ENCODE data around the gene PIK3R5. TPM values are rescaled to one million over a fixed set of nuclear protein-coding genes. Genes with fewer than 3 reads are reported as not detected.

The PIK3R5 gene, protein sequence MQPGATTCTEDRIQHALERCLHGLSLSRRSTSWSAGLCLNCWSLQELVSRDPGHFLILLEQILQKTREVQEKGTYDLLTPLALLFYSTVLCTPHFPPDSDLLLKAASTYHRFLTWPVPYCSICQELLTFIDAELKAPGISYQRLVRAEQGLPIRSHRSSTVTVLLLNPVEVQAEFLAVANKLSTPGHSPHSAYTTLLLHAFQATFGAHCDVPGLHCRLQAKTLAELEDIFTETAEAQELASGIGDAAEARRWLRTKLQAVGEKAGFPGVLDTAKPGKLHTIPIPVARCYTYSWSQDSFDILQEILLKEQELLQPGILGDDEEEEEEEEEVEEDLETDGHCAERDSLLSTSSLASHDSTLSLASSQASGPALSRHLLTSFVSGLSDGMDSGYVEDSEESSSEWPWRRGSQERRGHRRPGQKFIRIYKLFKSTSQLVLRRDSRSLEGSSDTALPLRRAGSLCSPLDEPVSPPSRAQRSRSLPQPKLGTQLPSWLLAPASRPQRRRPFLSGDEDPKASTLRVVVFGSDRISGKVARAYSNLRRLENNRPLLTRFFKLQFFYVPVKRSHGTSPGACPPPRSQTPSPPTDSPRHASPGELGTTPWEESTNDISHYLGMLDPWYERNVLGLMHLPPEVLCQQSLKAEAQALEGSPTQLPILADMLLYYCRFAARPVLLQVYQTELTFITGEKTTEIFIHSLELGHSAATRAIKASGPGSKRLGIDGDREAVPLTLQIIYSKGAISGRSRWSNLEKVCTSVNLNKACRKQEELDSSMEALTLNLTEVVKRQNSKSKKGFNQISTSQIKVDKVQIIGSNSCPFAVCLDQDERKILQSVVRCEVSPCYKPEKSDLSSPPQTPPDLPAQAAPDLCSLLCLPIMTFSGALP
- total RNA-seq, result 1 to 10 TPM in 3 of 4 donors, under 1 TPM in 1; 0.63 to 5.9 (median 2.9) TPM

DNA sequence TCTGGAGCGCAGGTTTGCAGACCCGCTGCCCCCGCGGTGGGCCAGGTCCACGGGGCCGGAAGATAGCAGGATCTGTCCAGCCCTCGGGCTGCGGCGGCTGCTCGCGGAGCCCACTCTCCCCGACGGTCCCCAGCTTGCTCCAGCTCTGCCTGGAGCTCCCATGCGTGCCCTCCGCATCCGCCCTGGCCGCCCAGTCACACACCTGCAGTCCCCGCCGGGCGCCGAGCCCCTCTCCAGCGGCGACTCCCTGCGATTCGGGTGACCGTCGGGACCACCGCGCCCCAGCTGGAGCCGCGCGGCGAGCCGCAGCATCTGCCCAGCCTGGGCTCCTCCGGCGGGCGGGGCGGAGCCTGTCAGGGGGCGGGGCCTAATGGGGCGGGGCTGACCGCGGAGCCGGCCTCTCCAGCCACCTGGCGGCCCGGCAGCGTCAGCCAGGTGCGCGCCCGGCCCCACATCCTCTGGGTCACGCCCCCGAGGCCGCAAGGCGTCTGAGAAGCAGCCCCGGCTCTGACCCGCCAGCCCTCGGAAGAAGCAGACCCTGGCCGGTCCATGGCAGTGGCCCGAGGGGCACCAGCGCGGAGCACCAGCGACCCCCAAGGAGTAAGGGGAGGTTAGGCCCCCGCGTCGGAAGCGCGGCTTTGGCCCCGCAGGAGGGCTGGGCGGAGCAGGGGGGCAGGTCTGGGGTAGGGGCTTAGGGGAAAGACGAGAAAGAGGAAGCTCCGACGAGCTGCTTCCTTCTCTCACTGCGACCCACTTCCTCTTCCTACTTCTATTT is at the start of gene PIK3R5:
Gene PIK3R5 (minus strand): TSS at position 314 of the 775 bp plus-strand sequence. CDS start 54,213 bp downstream, outside the sequence.
- Histone ChIP-seq H3K27ac (peak within 1 kb of the TSS in 1 of 4 donors; percentile 14), H3K27me3 (peaks cover 17 to 34% (median 28%) of the 10 kb centered on the region in 3 donors), H3K36me3 (no peaks in the 10 kb centered on the region), H3K4me3 (peak within 1 kb of the TSS; percentile 17 to 39 (median 23)), H3K4me1 (no peaks in the 10 kb centered on the region), H3K9me3 (no peaks in the 10 kb centered on the region)
- peak in 1 of 2 donors; percentile 18 for DNase-seq
- intact Hi-C loops (cut with DNase I; ENCODE audit: low total_unique reads), result no loop called here
- no peak for ATAC-seq
- TF ChIP-seq, protein P1, sequence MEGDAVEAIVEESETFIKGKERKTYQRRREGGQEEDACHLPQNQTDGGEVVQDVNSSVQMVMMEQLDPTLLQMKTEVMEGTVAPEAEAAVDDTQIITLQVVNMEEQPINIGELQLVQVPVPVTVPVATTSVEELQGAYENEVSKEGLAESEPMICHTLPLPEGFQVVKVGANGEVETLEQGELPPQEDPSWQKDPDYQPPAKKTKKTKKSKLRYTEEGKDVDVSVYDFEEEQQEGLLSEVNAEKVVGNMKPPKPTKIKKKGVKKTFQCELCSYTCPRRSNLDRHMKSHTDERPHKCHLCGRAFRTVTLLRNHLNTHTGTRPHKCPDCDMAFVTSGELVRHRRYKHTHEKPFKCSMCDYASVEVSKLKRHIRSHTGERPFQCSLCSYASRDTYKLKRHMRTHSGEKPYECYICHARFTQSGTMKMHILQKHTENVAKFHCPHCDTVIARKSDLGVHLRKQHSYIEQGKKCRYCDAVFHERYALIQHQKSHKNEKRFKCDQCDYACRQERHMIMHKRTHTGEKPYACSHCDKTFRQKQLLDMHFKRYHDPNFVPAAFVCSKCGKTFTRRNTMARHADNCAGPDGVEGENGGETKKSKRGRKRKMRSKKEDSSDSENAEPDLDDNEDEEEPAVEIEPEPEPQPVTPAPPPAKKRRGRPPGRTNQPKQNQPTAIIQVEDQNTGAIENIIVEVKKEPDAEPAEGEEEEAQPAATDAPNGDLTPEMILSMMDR (IDR thresholded peaks at IDR 0.05 in 4 of 5, conservative IDR thresholded peaks at IDR 0.05 in 1 of 5), result no peak
- TF ChIP-seq POLR2A (IDR thresholded peaks at IDR 0.05), result no peak
- in situ Hi-C loops (cut with MboI; ENCODE audit: low sequenced_read_pairs in 4 of 4), result no loop called here

DNA sequence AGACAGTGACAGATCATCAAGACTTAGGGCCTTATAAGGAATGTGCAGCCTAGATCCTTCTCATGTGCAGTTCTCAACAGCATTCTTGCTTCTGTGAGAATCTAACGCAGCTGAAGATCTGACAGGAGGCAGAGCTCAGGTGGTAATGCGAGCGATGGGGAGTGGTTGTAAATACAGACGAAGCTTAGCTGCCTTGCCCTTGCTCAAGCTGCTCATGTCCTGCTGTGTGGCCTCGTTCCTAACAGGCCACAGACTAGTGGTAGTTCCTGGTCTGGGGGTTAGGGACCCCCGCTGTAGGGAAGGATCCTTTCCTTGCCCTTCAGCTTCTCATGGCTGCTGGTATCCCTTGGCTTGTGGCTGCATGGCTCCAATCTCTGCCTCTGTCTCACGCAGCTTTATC is 45.5 kb upstream of the PIK3R5 start:
- in situ Hi-C loops (cut with MboI; ENCODE audit: low sequenced_read_pairs in 4 of 4), result no loop called here
- H3K4me1 ChIP-seq, result no peaks in the 10 kb centered on the region
- no peak for TF ChIP-seq POLR2A (IDR thresholded peaks at IDR 0.05)
- TF ChIP-seq, protein P1 (IDR thresholded peaks at IDR 0.05 in 4 of 5, conservative IDR thresholded peaks at IDR 0.05 in 1 of 5), result no peak
- DNase-seq, result no peak
- H3K27ac ChIP-seq, result no peak overlapping the region
- no peaks in the 10 kb centered on the region for H3K9me3 ChIP-seq
- no peaks in the 10 kb centered on the region for H3K36me3 ChIP-seq
- no peak for ATAC-seq
- peaks cover 3 to 4% (median 3%) of the 10 kb centered on the region in 3 donors for H3K27me3 ChIP-seq
- intact Hi-C loops (cut with DNase I; ENCODE audit: low total_unique reads), result no loop called here
- H3K4me3 ChIP-seq, result no peak overlapping the region

DNA sequence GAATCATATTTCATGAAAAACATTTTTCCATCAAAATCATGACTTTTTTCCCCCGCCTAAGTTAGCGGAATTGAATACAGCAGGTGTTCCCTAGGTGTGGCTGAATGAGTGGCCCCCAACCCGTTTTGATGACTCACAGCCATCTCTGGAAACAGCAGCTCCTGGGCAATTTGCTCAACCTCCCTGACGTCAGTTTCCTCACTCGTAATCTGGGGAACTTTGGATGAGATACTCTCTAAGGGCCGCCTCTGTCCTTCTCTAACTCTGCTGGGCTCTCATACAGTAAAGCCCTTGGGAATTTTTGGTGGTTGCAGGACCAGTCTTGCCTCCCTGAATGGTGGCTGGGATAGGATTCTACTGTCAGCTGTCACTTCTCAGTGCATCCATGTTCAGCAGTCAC is 44.2 kb upstream of the PIK3R5 start:
- no peak for DNase-seq
- no peak overlapping the region for H3K4me3 ChIP-seq
- no peak for ATAC-seq
- H3K27ac ChIP-seq, result no peak overlapping the region
- no peaks in the 10 kb centered on the region for H3K9me3 ChIP-seq
- peaks cover 10 to 13% (median 10%) of the 10 kb centered on the region in 3 donors for H3K27me3 ChIP-seq
- TF ChIP-seq, protein P1 (IDR thresholded peaks at IDR 0.05 in 4 of 5, conservative IDR thresholded peaks at IDR 0.05 in 1 of 5), result no peak
- TF ChIP-seq POLR2A (IDR thresholded peaks at IDR 0.05), result no peak
- H3K36me3 ChIP-seq, result no peaks in the 10 kb centered on the region
- no peaks in the 10 kb centered on the region for H3K4me1 ChIP-seq
- intact Hi-C loops (cut with DNase I; ENCODE audit: low total_unique reads) (no loop called here), in situ Hi-C loops (cut with MboI; ENCODE audit: low sequenced_read_pairs in 4 of 4) (no loop called here)

DNA sequence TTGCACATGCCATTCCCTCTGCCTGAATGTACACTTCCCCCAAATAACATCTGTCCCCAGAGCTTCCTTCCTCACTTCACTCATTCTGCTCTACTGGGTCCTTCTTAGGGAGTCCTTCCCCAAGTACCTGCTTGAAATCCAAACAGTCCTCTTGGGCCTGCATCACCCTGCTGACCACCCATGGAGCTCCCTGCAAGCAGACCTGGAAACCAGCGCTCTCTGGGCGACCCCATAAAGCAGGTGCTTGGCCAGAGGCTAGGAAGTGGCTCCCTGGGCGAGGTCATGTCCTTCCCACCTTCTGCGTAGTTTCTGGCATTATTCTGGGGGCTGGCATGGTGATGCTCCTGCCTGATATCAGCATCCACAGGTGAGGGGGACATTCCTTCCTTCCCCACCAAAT is 43.6 kb upstream of the PIK3R5 start:
- in situ Hi-C loops (cut with MboI; ENCODE audit: low sequenced_read_pairs in 4 of 4) (no loop called here), intact Hi-C loops (cut with DNase I; ENCODE audit: low total_unique reads) (no loop called here)
- H3K4me3 ChIP-seq, result no peak overlapping the region
- peaks cover 16 to 19% (median 16%) of the 10 kb centered on the region in 3 donors for H3K27me3 ChIP-seq
- no peaks in the 10 kb centered on the region for H3K36me3 ChIP-seq
- DNase-seq, result no peak
- TF ChIP-seq, protein P1 (IDR thresholded peaks at IDR 0.05 in 4 of 5, conservative IDR thresholded peaks at IDR 0.05 in 1 of 5), result no peak
- no peak for TF ChIP-seq POLR2A (IDR thresholded peaks at IDR 0.05)
- H3K9me3 ChIP-seq, result no peaks in the 10 kb centered on the region
- H3K4me1 ChIP-seq, result no peaks in the 10 kb centered on the region
- H3K27ac ChIP-seq, result no peak overlapping the region
- no peak for ATAC-seq
